Subcutaneous abdominal adipose tissue (tissue), 5 donors: ENCODE data around the gene DENND2C.

Experiments
- H3K27ac ChIP-seq: one replicate; pipeline ENCODE4 v1.7.0; 2013; ENCODE audit warnings: low read depth, mild to moderate bottlenecking, inconsistent platforms, low read length, moderate library complexity
- H3K27me3 ChIP-seq, 5 donors: one replicate each; pipeline ENCODE4 v1.7.0; 2013; ENCODE audit warnings: low read length in 5 of 5, inconsistent platforms in 1 of 5; ENCODE audit not compliant: control insufficient read depth in 5 of 5, insufficient read depth in 4 of 5
- H3K36me3 ChIP-seq, 5 donors: one replicate each; pipeline ENCODE4 v1.7.0; 2013; ENCODE audit warnings: low read length in 5 of 5; ENCODE audit not compliant: control insufficient read depth in 5 of 5, insufficient read depth in 5 of 5
- H3K4me1 ChIP-seq, 5 donors: one replicate each; pipeline ENCODE4 v1.7.0; 2013; ENCODE audit warnings: low read length in 5 of 5, mild to moderate bottlenecking in 3 of 5, moderate library complexity in 1 of 5; ENCODE audit not compliant: control insufficient read depth in 5 of 5, insufficient read depth in 5 of 5
- H3K4me3 ChIP-seq, 5 donors: one replicate each; pipeline ENCODE4 v1.7.0; 2013; ENCODE audit warnings: low read length in 5 of 5, low read depth in 1 of 5
- H3K9ac ChIP-seq, 5 donors: one replicate each; pipeline ENCODE4 v1.7.0; 2013; ENCODE audit warnings: low read length in 5 of 5, mild to moderate bottlenecking in 4 of 5, moderate library complexity in 3 of 5
- H3K9me3 ChIP-seq, 5 donors: one replicate each; pipeline ENCODE4 v1.7.0; 2013; ENCODE audit warnings: low read length in 5 of 5; ENCODE audit not compliant: control insufficient read depth in 5 of 5
- donor health status: healthy.
- donor health status: healthy.
- donor health status: healthy.
- donor health status: healthy.
- donor health status: healthy.

The DENND2C gene

DNA sequence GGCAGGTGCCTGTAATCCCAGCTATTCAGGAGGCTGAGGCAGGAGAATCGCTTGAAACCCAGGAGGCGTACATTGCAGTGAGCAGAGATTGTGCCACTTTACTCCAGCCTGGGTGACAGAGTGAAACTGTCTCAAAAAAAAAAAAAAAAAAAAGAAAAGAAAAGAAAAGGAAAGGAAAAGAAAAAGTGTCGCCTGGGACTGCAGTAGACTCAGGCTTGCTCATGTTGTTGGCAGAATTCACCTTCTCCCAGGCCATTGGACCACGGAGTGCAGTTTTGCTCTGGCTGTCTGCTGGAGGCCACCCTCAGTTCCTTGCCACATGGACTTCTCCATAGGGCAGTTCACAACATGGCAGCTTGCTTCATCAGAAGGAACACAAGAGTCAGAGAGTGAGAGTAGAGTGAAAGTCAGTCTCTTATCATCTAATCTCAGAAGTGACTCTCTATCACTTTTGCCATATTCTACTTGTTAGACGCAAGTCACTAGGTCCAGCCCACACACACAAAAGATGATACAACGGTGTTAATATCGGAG lies 117.7 kb downstream of the DENND2C start:
- Histone ChIP-seq H3K36me3 (no peaks in the 10 kb centered on the region), H3K9ac (no peak overlapping the region), H3K4me3 (no peak overlapping the region), H3K9me3 (no peaks in the 10 kb centered on the region), H3K27me3 (peaks cover 0 to 2% (median 0%) of the 10 kb centered on the region in 5 donors), H3K27ac (no peak overlapping the region), H3K4me1 (no peaks in the 10 kb centered on the region)

DNA sequence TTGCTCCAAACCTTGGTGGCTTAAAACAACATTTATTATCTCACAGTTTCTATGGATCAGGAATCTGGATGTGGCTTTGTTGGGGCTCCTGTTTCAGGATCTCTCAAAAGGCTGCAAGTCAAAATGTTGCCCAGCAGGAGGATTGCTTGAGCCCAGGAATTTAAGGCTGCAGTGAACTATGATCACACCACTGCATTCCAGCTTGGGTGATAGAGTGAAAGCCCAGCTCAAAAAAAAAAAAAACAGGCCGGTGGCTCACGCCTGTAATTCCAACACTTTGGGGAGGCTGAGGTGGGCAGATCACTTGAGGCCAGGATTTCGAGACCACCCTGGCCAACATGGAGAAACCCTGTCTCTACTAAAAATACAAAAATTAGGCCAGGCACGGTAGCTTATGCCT lies 118.4 kb downstream of the DENND2C start:
- Histone ChIP-seq H3K4me1 (no peaks in the 10 kb centered on the region), H3K9me3 (no peaks in the 10 kb centered on the region), H3K4me3 (no peak overlapping the region), H3K27me3 (peaks cover 0 to 2% (median 0%) of the 10 kb centered on the region in 5 donors), H3K36me3 (no peaks in the 10 kb centered on the region), H3K9ac (no peak overlapping the region), H3K27ac (no peak overlapping the region)

DNA sequence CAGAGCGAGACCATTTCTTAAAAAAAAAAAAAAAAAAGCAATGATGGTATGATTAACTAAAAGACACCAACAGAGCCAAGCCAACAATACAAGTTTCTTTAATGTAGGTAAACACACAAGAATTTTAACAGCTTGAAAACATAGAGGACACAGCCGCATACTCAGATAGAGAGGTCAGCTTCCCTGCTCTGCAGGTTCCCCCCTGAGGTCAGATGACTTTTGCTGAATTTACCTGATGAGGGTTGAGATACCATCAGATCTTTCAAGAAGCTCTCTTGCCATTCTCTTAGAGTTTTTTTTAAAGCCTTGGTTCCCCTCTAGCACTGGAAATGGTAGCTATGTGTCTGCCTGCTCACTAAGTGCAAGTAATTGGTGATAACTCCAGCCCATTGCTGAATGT lies 119.5 kb downstream of the DENND2C start:
- no peaks in the 10 kb centered on the region for H3K4me1 ChIP-seq
- H3K36me3 ChIP-seq, result no peaks in the 10 kb centered on the region
- no peaks in the 10 kb centered on the region for H3K9me3 ChIP-seq
- H3K9ac ChIP-seq, result no peak overlapping the region
- H3K4me3 ChIP-seq, result no peak overlapping the region
- no peak overlapping the region for H3K27ac ChIP-seq
- H3K27me3 ChIP-seq, result peaks cover 0 to 2% (median 0%) of the 10 kb centered on the region in 5 donors

DNA sequence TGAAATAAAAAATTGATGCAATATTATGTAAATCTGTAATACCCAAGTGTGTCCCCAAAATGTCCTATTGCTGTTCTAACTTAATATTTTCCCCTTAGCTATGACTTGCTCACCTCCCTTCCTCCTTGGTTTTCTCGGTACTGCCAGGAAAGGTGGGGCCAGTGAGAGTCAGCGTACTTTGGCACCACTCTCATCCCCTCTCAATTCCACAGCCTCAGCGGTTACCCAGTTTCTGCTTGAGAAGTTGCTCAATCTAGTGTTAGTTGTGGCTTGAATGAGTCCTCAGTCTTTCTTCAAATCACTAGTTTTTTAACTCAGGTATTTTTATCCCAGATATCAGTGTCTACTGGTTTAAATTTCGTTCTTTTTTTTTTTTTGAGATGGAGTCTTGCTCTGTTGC lies 120.7 kb downstream of the DENND2C start:
- H3K4me3 ChIP-seq, result no peak overlapping the region
- no peaks in the 10 kb centered on the region for H3K9me3 ChIP-seq
- no peaks in the 10 kb centered on the region for H3K4me1 ChIP-seq
- H3K27ac ChIP-seq, result no peak overlapping the region
- H3K27me3 ChIP-seq, result peaks cover 0 to 2% (median 0%) of the 10 kb centered on the region in 5 donors
- H3K36me3 ChIP-seq, result no peaks in the 10 kb centered on the region
- H3K9ac ChIP-seq, result no peak overlapping the region

DNA sequence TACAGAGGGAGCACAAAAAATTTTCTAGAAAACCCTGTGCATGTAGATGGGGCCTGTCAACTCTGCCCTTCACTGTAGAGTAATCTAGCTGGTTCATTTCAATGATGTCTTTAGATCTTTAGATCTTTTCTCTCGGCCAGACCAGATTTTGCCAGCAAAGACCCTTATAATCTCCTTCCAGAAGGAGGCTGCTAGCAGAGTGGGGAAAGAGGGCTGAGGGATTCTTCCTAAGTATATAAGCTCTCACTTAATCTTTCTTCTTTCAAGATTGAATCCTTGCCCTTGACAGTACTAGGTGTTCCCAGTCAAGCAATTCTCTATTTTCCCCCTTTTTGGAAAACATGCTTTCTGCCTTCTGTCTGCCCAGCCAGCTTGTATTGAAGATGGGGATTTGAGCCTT lies 122.8 kb downstream of the DENND2C start:
- Histone ChIP-seq H3K36me3 (no peaks in the 10 kb centered on the region), H3K9ac (no peak overlapping the region), H3K4me3 (no peak overlapping the region), H3K27ac (no peak overlapping the region), H3K4me1 (no peaks in the 10 kb centered on the region), H3K27me3 (no peaks in the 10 kb centered on the region), H3K9me3 (no peaks in the 10 kb centered on the region)

DNA sequence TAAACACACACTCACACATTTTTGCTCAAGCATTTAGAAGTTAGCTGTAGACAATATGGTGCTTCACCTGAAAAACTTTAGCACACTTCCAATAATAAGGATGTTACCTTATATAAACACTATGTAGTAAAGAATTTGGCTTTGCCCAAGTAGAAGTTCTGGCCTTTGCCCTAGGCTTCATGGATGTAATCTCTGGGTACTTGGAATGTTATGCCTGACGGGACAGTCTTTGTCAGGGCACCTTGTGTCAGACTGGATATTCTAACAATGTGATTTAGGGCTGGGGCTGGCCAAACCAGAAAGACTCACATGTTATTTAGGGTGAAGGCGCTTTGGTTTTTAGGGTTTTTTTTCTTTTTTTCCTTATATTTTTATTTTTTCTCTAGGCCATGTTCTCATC lies 124.1 kb downstream of the DENND2C start:
- H3K4me3 ChIP-seq, result no peak overlapping the region
- H3K27me3 ChIP-seq, result no peaks in the 10 kb centered on the region
- H3K36me3 ChIP-seq, result no peaks in the 10 kb centered on the region
- H3K4me1 ChIP-seq, result no peaks in the 10 kb centered on the region
- no peak overlapping the region for H3K9ac ChIP-seq
- no peak overlapping the region for H3K27ac ChIP-seq
- no peaks in the 10 kb centered on the region for H3K9me3 ChIP-seq

DNA sequence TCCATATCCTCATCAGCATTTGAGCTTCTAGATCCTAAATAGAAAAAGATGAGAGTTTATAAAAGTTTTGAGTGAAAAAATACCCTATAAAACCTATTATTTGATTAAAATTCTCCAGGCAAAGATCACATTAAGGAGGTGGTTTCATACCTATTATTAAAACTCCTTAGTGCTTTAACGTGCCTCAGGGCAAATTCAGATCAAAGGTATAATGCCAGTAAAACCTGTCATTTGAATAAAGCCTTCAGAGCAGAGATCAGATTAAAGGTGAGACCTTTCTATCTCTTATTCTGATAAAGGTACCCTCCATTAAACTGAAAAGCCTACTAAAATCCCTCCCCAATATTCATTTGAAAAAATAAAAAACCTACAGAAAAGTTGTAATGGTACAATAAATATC lies 124.5 kb downstream of the DENND2C start:
- Histone ChIP-seq H3K9ac (no peak overlapping the region), H3K4me3 (no peak overlapping the region), H3K9me3 (no peaks in the 10 kb centered on the region), H3K36me3 (no peaks in the 10 kb centered on the region), H3K4me1 (no peaks in the 10 kb centered on the region), H3K27me3 (no peaks in the 10 kb centered on the region), H3K27ac (no peak overlapping the region)

DNA sequence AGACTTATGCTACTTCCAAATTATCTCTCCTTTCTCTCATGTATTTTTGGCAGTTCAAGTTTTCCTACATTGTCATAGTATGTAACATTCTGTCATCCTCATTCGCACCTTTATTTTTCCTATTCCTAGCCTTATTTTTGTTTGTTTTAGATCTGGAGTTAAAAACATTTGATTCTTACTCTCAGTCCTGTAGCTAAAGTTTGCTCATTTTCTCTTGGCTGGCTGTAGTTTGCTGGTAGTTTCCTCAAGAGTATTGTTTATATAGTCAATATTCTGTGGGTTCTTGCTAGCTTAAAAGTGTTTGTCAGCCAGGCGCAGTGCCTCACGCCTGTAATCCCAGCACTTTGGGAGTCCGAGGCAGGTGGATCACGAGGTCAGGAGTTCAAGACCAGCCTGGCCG lies 129.0 kb downstream of the DENND2C start:
- H3K36me3 ChIP-seq, result no peaks in the 10 kb centered on the region
- no peaks in the 10 kb centered on the region for H3K9me3 ChIP-seq

DNA sequence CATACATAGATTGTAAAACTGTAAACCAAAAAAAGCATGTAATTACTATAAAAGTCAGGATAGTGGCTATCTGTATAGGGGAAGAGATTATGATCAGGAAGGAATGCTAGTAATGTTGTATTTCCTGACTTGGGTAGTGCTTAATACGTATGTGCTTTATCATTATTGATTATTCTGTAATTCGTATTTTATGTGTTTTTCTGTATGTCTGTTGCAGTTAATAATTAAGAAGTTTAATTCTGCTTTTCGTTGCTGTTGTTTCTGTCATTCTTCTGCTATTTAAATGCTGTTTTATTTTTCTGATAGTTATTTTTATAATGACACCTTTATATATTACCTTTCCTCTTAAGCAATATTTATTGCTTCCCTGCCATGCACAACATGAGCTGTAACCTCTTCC lies 129.6 kb downstream of the DENND2C start:
- Histone ChIP-seq H3K36me3 (no peaks in the 10 kb centered on the region), H3K9ac (no peak overlapping the region), H3K9me3 (no peaks in the 10 kb centered on the region), H3K4me1 (no peaks in the 10 kb centered on the region), H3K27ac (no peak overlapping the region), H3K4me3 (no peak overlapping the region), H3K27me3 (no peaks in the 10 kb centered on the region)

More for the DNA sequence above, 129.0 kb downstream of the DENND2C start:
- Histone ChIP-seq H3K27ac (no peak overlapping the region), H3K4me1 (no peaks in the 10 kb centered on the region), H3K9ac (no peak overlapping the region), H3K4me3 (no peak overlapping the region), H3K27me3 (no peaks in the 10 kb centered on the region)

DNA sequence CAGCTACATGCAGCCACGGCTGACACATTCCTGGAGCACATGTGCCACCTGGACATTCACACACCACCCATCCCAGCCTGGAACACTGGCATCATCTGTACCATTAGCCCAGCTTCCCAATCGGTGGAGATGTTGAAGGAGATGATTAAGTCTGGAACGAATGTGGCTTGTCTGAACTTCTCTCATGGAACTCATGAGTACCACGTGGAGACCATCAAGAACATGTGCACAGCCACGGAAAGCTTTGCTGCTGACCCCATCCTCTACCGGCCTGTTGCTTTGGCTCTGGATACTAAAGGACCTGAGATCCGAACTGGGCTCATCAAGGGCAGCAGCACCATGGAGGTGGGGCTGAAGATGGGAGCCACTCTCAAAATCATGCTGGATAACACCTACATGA lies 133.8 kb downstream of the DENND2C start:
- Histone ChIP-seq H3K9me3 (no peaks in the 10 kb centered on the region), H3K4me1 (no peaks in the 10 kb centered on the region), H3K4me3 (no peak overlapping the region), H3K27me3 (no peaks in the 10 kb centered on the region), H3K27ac (no peak overlapping the region), H3K9ac (no peak overlapping the region), H3K36me3 (no peaks in the 10 kb centered on the region)

DNA sequence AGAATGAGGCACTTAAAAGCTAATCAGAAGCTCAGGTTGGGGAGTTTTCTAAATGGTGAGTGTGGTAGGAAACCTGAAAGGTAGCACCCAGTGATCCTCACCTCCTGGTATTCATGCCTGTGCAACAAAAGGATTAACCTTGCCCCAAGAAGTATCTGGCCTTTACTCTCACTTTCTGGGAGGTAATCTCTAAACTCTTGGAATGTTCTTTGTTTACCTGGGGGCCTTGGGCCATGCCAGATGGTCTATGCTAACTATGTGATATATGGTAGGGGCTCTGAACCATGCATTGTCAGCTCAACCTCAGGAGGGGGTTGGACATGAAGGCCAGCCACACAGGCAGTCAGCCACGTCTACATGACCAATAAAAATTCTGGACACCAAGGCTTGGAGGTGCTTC lies 134.4 kb downstream of the DENND2C start:
- Histone ChIP-seq H3K9ac (no peak overlapping the region), H3K36me3 (no peaks in the 10 kb centered on the region), H3K27me3 (no peaks in the 10 kb centered on the region), H3K4me3 (no peak overlapping the region), H3K27ac (no peak overlapping the region), H3K9me3 (no peaks in the 10 kb centered on the region), H3K4me1 (no peaks in the 10 kb centered on the region)
